Activated T-cell treated with anti-CD3 and anti-CD28 coated beads for 48 hours (primary cell): ENCODE measurements around the gene TOPAZ1.

Experiments used
- DNase-seq: peaks from one replicate; pipeline ENCODE4 v3.0.0-alpha.2; 2020; ENCODE audit warnings: low read depth

TOPAZ1 gene

GRCh38 chr3:44241706-44242105 is at the start of gene TOPAZ1:
Gene TOPAZ1, plus strand, starts transcription at chr3:44241886. Its CDS starts 168 bp downstream, at chr3:44242054.
- no peak for DNase-seq

- peak; percentile 44 for DNase-seq
Observed at GRCh38 chr3:44198284-44199269, 43.1 kb upstream of the TOPAZ1 start.

- DNase-seq: no peak
Observed at GRCh38 chr3:44206261-44206660, 35.4 kb upstream of the TOPAZ1 start.

GRCh38 chr3:44206862-44207652 is 34.6 kb upstream of the TOPAZ1 start:
- DNase-seq: no peak

- no peak for DNase-seq
Observed at GRCh38 chr3:44208086-44208485, 33.6 kb upstream of the TOPAZ1 start.

GRCh38 chr3:44208568-44208967 is 33.1 kb upstream of the TOPAZ1 start:
- DNase-seq: no peak

GRCh38 chr3:44210967-44211366 is 30.7 kb upstream of the TOPAZ1 start:
- no peak for DNase-seq

GRCh38 chr3:44222337-44222736 is 19.3 kb upstream of the TOPAZ1 start:
- no peak for DNase-seq

- no peak for DNase-seq
Observed at GRCh38 chr3:44223299-44223698, 18.4 kb upstream of the TOPAZ1 start.

- DNase-seq: no peak
Observed at GRCh38 chr3:44224131-44224530, 17.6 kb upstream of the TOPAZ1 start.

- DNase-seq: no peak
Observed at GRCh38 chr3:44226573-44226972, 15.1 kb upstream of the TOPAZ1 start.

- DNase-seq: no peak
Observed at GRCh38 chr3:44227632-44228031, 14.1 kb upstream of the TOPAZ1 start.

GRCh38 chr3:44228900-44229299 is 12.8 kb upstream of the TOPAZ1 start:
- no peak for DNase-seq

- DNase-seq: no peak
Observed at GRCh38 chr3:44232407-44232806, 9.3 kb upstream of the TOPAZ1 start.

- no peak for DNase-seq
Observed at GRCh38 chr3:44234648-44235268, 6.9 kb upstream of the TOPAZ1 start.

- DNase-seq: peak; percentile 22
Observed at GRCh38 chr3:44235604-44236484, 5.8 kb upstream of the TOPAZ1 start.

- DNase-seq: no peak
Observed at GRCh38 chr3:44236485-44236908, 5.2 kb upstream of the TOPAZ1 start.

- no peak for DNase-seq
Observed at GRCh38 chr3:44237161-44237560, 4.5 kb upstream of the TOPAZ1 start.

- no peak for DNase-seq
Observed at GRCh38 chr3:44237665-44238064, 4.0 kb upstream of the TOPAZ1 start.

- no peak for DNase-seq
Observed at GRCh38 chr3:44238889-44239288, 2.8 kb upstream of the TOPAZ1 start.

GRCh38 chr3:44240061-44240460 is 1.6 kb upstream of the TOPAZ1 start:
- DNase-seq: no peak
